Adrenal gland (tissue), 12 donors: ENCODE data around the gene EHMT2. TPM values are rescaled to one million over a fixed set of nuclear protein-coding genes. Genes with fewer than 3 reads are reported as not detected.

Experiments used
- DNase-seq, 7 donors: peaks; one replicate each; pipeline ENCODE4 v3.0.0-alpha.2; 2019 to 2020
- H3K27ac ChIP-seq, 5 donors: fragments of 200-600 bp; sonication (generic) in 4 of 5; 1 replicate in 3 of 5; 2 replicates in 2 of 5; pipeline versions ENCODE4 v1.5.1 to v1.8.0; 2016 to 2020; ENCODE audit warnings: mild to moderate bottlenecking in 1 of 5
- H3K27me3 ChIP-seq: fragments of 200-600 bp; 2 replicates; pipeline ENCODE4 v1.8.0; 2021
- H3K36me3 ChIP-seq, 2 donors: fragments of 200-600 bp; replicated peaks in 1 of 2; 1 replicate in 1 of 2; 2 replicates in 1 of 2; pipeline versions ENCODE4 v1.5.1 to v1.8.0; 2018 to 2022
- H3K4me1 ChIP-seq, 2 donors: fragments of 200-600 bp; replicated peaks in 1 of 2; 1 replicate in 1 of 2; 2 replicates in 1 of 2; pipeline versions ENCODE4 v1.5.1 to v1.8.0; 2018 to 2021
- H3K4me3 ChIP-seq, 4 donors: fragments of 200-600 bp; sonication (generic) in 3 of 4; one replicate each; pipeline ENCODE4 v1.5.1; 2016 to 2018
- H3K9me3 ChIP-seq, 3 donors: fragments of 200-600 bp; sonication (generic) in 1 of 3; replicated peaks in 1 of 3; 1 replicate in 2 of 3; 2 replicates in 1 of 3; pipeline versions ENCODE4 v1.5.1 to v1.8.0; 2016 to 2021
- POLR2A ChIP-seq, 2 donors: fragments of 450-650 bp; IDR thresholded peaks; one replicate each; pipeline ENCODE4 v1.6.1; 2017; ENCODE audit warnings: antibody characterized with exemption in 2 of 2, mild to moderate bottlenecking in 2 of 2, moderate library complexity in 1 of 2
- WGBS, 4 donors: extraction: QIAGEN DNeasy Blood & Tissue Kit in 2 of 4; methylation state at CpG; one replicate each; pipeline versions ENCODE4 v1.1.5 to v1.1.7; 2013 to 2017; 5-methylcytosine and 5-hydroxymethylcytosine counted together
- intact Hi-C, 2 donors: fragments of 100-400 bp; cut with DNase I; formaldehyde crosslinking; loops; one replicate each; pipeline versions ENCODE4 v1.14.1 to v1.15.0; 2022 to 2023
- polyA plus RNA-seq, 3 donors: library from polyadenylated mRNA; stranded (reverse); fragments of 200-250 nt in 2 of 3; fragments of 350-450 nt in 1 of 3; fragmentation: Illumina TruSeq in 1 of 3; extraction: RNeasy Lipid Tissue Mini Kit (QIAGEN cat#74804) in 1 of 3; gene quantifications; one replicate each; pipeline ENCODE4 v1.2.3, GENCODE V29; 2013 to 2014
- total RNA-seq, 9 donors: library from RNA; depleted of rRNA in 4 of 9; stranded (reverse); fragments of >200 nt in 4 of 9; fragments of 120-200 nt in 1 of 9; fragmentation: NEBNext Ultra II Directional in 1 of 9; extraction: Animal tissue kit (Norgen Biotek cat#: 25700) in 1 of 9; gene quantifications; one replicate each; pipeline versions ENCODE4 v1.1.0 to v1.2.4, GENCODE V29; 2013 to 2023
- TF ChIP-seq, protein P1 (sequence below), 6 experiments: fragments of 450-650 bp in 4 of 6; fragments of 200-600 bp in 2 of 6; sonication (generic) in 1 of 6; IDR thresholded peaks; 1 replicate in 5 of 6; 2 replicates in 1 of 6; pipeline versions ENCODE4 v1.5.1 to v1.8.0; 2016 to 2021; ENCODE audit warnings: antibody characterized with exemption in 6 of 6, mild to moderate bottlenecking in 2 of 6, moderate library complexity in 1 of 6
- donor health status: healthy with polysubstance abuse.
- donor health status: Bipolar disorder and iron deficiency.
- donor health status: DM: yes; HTN: yes; CAD: no.
- donor health status: DM: no; HTN: no; CAD: no.
- donor health status: DM: no; HTN: no; CAD: no.
- donor health status: DM: yes; HTN: yes; CAD: no.

EHMT2 gene
- total and polyA plus RNA-seq, 12 donors, result 16.8 to 107 (median 49.9) TPM

- Histone ChIP-seq H3K4me3 (peak overlapping the region in 1 of 4 donors; percentile 62), H3K27ac (peak overlapping the region in 1 of 5 donors; percentile 96), H3K4me1 (peaks cover 25 to 41% of the 10 kb centered on the region in 2 donors), H3K9me3 (no peaks in the 10 kb centered on the region), H3K27me3 (no peaks in the 10 kb centered on the region), H3K36me3 (peaks cover 0 to 40% of the 10 kb centered on the region in 2 donors)
- intact Hi-C loops, result loop anchor here (5.0 to 10.0 kb wide), 2 partner anchors 150 to 153 kb away; partner anchors contain the start of gene LY6G5C (in 1 of the 2)
- no peak for DNase-seq
- WGBS, 4 donors, result 11 to 41% (median 20%) methylated on average over 1 of the region's 1 CpG
- TF ChIP-seq, protein P1, sequence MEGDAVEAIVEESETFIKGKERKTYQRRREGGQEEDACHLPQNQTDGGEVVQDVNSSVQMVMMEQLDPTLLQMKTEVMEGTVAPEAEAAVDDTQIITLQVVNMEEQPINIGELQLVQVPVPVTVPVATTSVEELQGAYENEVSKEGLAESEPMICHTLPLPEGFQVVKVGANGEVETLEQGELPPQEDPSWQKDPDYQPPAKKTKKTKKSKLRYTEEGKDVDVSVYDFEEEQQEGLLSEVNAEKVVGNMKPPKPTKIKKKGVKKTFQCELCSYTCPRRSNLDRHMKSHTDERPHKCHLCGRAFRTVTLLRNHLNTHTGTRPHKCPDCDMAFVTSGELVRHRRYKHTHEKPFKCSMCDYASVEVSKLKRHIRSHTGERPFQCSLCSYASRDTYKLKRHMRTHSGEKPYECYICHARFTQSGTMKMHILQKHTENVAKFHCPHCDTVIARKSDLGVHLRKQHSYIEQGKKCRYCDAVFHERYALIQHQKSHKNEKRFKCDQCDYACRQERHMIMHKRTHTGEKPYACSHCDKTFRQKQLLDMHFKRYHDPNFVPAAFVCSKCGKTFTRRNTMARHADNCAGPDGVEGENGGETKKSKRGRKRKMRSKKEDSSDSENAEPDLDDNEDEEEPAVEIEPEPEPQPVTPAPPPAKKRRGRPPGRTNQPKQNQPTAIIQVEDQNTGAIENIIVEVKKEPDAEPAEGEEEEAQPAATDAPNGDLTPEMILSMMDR (IDR thresholded peaks at IDR 0.05), result no peak
- no peak for TF ChIP-seq POLR2A (IDR thresholded peaks at IDR 0.05)
Observed at GRCh38 chr6:31837369-31838113, 60.0 kb downstream of the EHMT2 start.

- peak overlapping the region; percentile 3 to 96 (median 47) for H3K27ac ChIP-seq
- H3K27me3 ChIP-seq, result no peaks in the 10 kb centered on the region
- no peak for DNase-seq
- peaks cover 25 to 41% of the 10 kb centered on the region in 2 donors for H3K4me1 ChIP-seq
- H3K36me3 ChIP-seq, result peaks cover 0 to 40% of the 10 kb centered on the region in 2 donors
- TF ChIP-seq POLR2A (IDR thresholded peaks at IDR 0.05), result no peak
- TF ChIP-seq, protein P1 (IDR thresholded peaks at IDR 0.05), result no peak
- H3K4me3 ChIP-seq, result peak overlapping the region in 2 of 4 donors; percentile 62 to 92
- 13 to 30% (median 19%) methylated on average over 12 of the region's 12 CpGs for WGBS, 4 donors
- H3K9me3 ChIP-seq, result no peaks in the 10 kb centered on the region
- intact Hi-C loops, result loop anchor here (5.0 to 10.0 kb wide), 2 partner anchors 149 to 152 kb away; partner anchors contain the start of gene LY6G5C (in 1 of the 2)
Observed at GRCh38 chr6:31836474-31837368, 60.8 kb downstream of the EHMT2 start.

- intact Hi-C loops, result loop anchor here (5.0 to 10.0 kb wide), 2 partner anchors 149 to 151 kb away; partner anchors contain the start of gene LY6G5C (in 1 of the 2)
- H3K4me3 ChIP-seq, result peak overlapping the region in 2 of 4 donors; percentile 62 to 92
- peak in 1 of 7 donors; percentile 29 for DNase-seq
- no peaks in the 10 kb centered on the region for H3K9me3 ChIP-seq
- no peak for TF ChIP-seq POLR2A (IDR thresholded peaks at IDR 0.05)
- TF ChIP-seq, protein P1 (IDR thresholded peaks at IDR 0.05), result no peak
- H3K27ac ChIP-seq, result peak overlapping the region in 4 of 5 donors; percentile 3 to 96 (median 66)
- peaks cover 0 to 39% of the 10 kb centered on the region in 2 donors for H3K36me3 ChIP-seq
- no peaks in the 10 kb centered on the region for H3K27me3 ChIP-seq
- WGBS, 4 donors, result 14 to 47% (median 19%) methylated on average over 13 to 14 of the region's 14 CpGs
- peaks cover 25 to 46% of the 10 kb centered on the region in 2 donors for H3K4me1 ChIP-seq
Observed at GRCh38 chr6:31836047-31836473, 61.4 kb downstream of the EHMT2 start.
